Brain microvascular endothelial cell (primary cell): Measurements from ENCODE around the gene SH2D4B.

Experiments used
- DNase-seq: peaks from one replicate; pipeline ENCODE4 v3.0.0-alpha.2; 2020
- H3K27ac ChIP-seq: fragments of 250-450 bp; sonication (Bioruptor Pico); 2 replicates; pipeline ENCODE4 v1.5.1; 2020; ENCODE audit warnings: mild to moderate bottlenecking, moderate library complexity
- H3K27me3 ChIP-seq: fragments of 250-450 bp; sonication (Bioruptor Pico); replicated peaks from 2 replicates; pipeline ENCODE4 v1.5.1; 2020; ENCODE audit warnings: mild to moderate bottlenecking
- H3K36me3 ChIP-seq: fragments of 250-450 bp; sonication (Bioruptor Pico); replicated peaks from 2 replicates; pipeline ENCODE4 v1.5.1; 2020; ENCODE audit warnings: mild to moderate bottlenecking
- H3K4me3 ChIP-seq: 2 replicates; pipeline ENCODE4 v1.5.1; 2011; ENCODE audit warnings: low read depth, mild to moderate bottlenecking, control low read depth, low read length, moderate library complexity
- CTCF ChIP-seq: IDR thresholded peaks from 2 replicates; pipeline ENCODE4 v1.5.1; 2011; ENCODE audit warnings: low read depth, mild to moderate bottlenecking, moderate library complexity, low read length, control low read depth, inconsistent platforms; ENCODE audit errors: missing control alignments
- in situ Hi-C: cut with HindIII; loops from 2 replicates; pipeline ENCODE4 v1.10.0; 2017; ENCODE audit warnings: low sequenced_read_pairs, low pct_ligation_motif_present

SH2D4B gene

GRCh38 chr10:80537736-80538480 is at the start of gene SH2D4B:
SH2D4B (plus strand) TSS chr10:80537902; CDS start chr10:80538332, 430 bp downstream.
- Histone ChIP-seq H3K27me3 (no peaks in the 10 kb centered on the region), H3K36me3 (no peaks in the 10 kb centered on the region), H3K27ac (no peak within 1 kb of the TSS), H3K4me3 (no peak within 1 kb of the TSS)
- in situ Hi-C loops, result no loop called here
- TF ChIP-seq CTCF, result no peak
- DNase-seq, result no peak

DNA sequence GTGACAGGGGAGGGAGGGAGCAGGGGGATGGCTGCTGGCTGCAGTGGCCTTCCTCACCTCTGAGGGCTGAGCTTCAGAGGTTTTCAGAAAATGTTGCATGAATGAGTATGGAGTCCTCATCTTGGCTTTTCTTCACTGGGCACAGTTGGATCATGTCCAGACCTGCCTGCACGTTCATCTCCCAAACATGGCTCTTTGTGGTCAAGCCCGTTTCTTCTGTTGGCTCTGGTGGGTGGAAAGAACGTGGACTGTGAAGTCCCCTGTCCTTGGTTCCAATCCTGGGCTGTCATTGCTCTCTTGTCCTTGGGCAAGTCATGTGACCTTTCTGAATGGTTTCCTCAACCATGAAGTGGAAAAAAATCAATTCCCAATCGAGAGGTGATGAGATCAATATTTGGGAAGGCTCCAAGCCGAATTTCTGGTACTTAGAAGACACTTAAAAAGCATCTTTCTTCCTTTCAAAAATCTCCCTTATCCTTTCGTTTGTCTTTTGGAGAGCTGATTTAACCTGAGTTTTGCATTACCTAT is 49.1 kb upstream of the SH2D4B start:
- Histone ChIP-seq H3K4me3 (no peak overlapping the region), H3K36me3 (peaks cover 29% of the 10 kb centered on the region), H3K27me3 (no peaks in the 10 kb centered on the region), H3K27ac (no peak overlapping the region)
- no peak for TF ChIP-seq CTCF
- DNase-seq, result no peak
- in situ Hi-C loops, result no loop called here

DNA sequence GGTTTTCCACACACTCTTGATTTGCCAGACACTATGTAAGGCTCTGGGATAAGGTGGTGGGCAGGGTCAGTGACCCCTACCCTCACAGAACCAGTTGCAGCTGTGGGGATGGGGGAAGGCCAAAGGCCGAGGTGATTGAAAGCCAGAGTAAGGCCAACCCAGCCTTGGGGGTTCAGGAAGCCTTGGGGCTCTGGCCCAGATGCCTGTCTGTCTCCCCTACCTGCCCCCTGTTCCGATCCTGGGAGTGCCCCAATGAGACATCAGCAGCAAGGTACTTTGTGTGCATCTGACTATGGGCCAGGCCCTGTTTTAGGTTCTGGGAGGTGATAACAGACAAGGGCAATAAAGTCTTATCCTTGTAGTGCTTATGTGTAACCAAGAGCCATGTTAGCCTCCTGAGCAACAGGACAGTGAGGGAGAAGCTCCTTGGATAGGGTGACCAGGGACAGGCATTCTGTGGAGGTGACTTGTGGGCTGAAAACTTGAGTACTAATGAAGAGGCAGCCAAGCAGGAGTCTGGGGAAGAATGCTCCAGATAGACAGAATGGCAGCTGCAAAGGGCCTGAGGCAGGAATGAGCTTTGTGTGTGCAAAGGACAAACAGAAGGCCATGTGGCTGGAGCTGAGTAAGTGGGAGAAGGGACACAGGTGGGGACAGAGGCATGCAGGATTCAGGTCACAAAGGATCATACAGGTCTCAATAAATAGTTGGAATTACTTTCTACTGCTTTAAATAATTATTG is 48.2 kb upstream of the SH2D4B start:
- Histone ChIP-seq H3K27me3 (no peaks in the 10 kb centered on the region), H3K36me3 (peaks cover 34% of the 10 kb centered on the region), H3K4me3 (no peak overlapping the region), H3K27ac (no peak overlapping the region)
- TF ChIP-seq CTCF, result no peak
- in situ Hi-C loops, result no loop called here
- no peak for DNase-seq

DNA sequence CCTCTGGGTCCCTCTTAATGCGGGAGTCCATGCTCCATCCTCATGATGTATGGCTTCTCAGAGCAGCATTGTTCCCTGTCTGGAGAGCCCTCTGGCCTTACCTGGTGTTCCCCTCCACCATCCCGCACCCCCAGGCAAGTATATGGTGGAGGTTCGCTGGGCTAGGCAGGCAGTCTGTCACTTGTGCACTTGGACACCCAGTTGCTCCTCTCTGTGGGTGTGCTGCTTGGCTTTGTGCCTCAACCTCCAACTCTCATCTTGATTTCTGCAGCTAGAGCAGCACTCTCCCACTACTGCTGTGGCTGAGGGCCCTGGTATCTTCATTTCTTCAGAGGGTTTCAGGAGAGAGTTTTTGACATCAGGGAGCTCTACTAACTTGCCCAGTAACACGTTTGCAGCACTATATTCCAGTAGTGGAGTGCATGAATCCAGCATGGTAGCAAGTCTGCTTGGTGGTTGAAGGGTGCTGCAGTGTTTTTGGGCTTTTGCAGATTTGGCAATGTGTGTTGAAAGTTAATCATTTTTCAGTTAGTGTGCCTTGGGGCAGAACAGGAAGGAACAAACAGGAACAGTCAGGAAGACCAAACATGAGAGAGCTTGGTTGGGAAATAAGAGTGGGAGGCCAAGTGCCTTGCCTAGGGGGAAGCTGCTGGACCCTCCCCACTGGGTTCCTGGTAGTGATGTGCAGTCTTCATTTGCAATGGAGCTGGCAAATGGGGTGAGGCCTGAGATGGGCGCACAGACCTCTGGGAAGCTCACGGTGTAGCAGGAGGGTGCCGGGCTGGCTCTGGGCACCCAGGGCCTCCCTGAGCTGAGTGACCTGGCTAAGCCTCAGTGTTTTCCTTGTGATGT is 46.2 kb upstream of the SH2D4B start:
- peaks cover 40% of the 10 kb centered on the region for H3K36me3 ChIP-seq
- H3K4me3 ChIP-seq, result no peak overlapping the region
- H3K27me3 ChIP-seq, result no peaks in the 10 kb centered on the region
- TF ChIP-seq CTCF, result no peak
- H3K27ac ChIP-seq, result no peak overlapping the region
- in situ Hi-C loops, result no loop called here
- DNase-seq, result no peak

DNA sequence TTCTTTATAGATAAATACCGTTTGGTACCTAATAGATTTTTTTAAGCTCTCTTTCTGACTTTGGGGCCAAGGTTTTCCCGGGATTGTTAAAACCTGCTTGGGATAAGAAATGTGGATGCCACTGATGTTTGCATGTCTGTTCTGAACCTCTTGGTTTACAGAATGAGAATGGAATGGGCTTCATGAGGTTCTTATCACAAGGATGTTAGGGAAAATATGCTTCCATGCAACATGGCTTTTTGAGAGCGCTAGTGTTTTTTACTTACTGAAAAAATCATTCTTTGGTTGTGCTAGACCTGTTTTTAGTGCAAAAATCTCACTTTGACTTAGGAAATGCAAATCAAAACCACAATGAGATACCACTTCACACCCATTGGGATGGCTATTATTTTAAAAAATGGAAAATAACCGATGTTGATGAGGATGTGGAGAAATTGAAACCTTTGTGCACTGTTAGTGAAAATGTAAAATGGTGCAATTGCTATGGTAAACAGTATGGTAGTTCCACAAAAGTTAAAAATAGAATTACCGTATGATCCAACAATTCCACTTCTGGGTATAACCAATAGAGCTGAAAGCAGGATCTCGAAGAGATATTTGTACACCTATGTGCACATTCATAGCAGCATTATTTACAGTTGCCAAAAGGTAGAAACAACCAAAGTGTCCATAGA is 44.7 kb upstream of the SH2D4B start:
- Histone ChIP-seq H3K4me3 (no peak overlapping the region), H3K36me3 (peaks cover 40% of the 10 kb centered on the region), H3K27ac (peak overlapping the region; percentile 39), H3K27me3 (no peaks in the 10 kb centered on the region)
- no peak for TF ChIP-seq CTCF
- no peak for DNase-seq
- in situ Hi-C loops, result no loop called here
